PC-9 (cell line): ENCODE results near the gene BMI1. TPM values are rescaled to one million over a fixed set of nuclear protein-coding genes. Genes with fewer than 3 reads are reported as not detected.

Experiments
- BruUV-seq: library from RNA; stranded (reverse); fragments of 400-500 nt; replicated peaks from 2 replicates; lab custom pipeline; 2021; lab: Mats Ljungman, UMichigan
- CTCF ChIA-PET: fragments of 300-600 bp; sonication (Branson Sonifier 250); formaldehyde crosslinking; loops from one replicate; lab custom pipeline; 2022; ENCODE audit warnings: antibody characterized with exemption; lab: Charles Lee
- POLR2A ChIA-PET: fragments of 300-600 bp; sonication (Branson Sonifier 250); formaldehyde crosslinking; loops from one replicate; lab custom pipeline; 2022; ENCODE audit warnings: antibody characterized with exemption; ENCODE audit not compliant: unreplicated experiment; lab: Charles Lee
- DNase-seq, 2 experiments: peaks; one replicate each; pipeline versions ENCODE4 v3.0.0 to v3.0.0-alpha.2; 2015 to 2022; ENCODE audit warnings: mixed read lengths in 1 of 2
- H2AFZ ChIP-seq: fragments of 200-600 bp; sonication (generic); 2 replicates; pipeline ENCODE4 v1.8.1; 2017; ENCODE audit warnings: antibody characterized with exemption
- H3F3A ChIP-seq: fragments of 200-600 bp; sonication (generic); 2 replicates; pipeline ENCODE4 v1.8.1; 2017; ENCODE audit warnings: antibody characterized with exemption, mild to moderate bottlenecking, low read depth; ENCODE audit not compliant: insufficient read depth
- H3K27ac ChIP-seq: fragments of 200-600 bp; sonication (generic); 2 replicates; pipeline ENCODE4 v1.6.1; 2016; ENCODE audit warnings: mixed run types
- H3K27me3 ChIP-seq: fragments of 200-600 bp; sonication (generic); 2 replicates; pipeline ENCODE4 v1.6.1; 2016; ENCODE audit warnings: low read depth, mixed run types; ENCODE audit not compliant: insufficient read depth
- H3K36me3 ChIP-seq: fragments of 200-600 bp; sonication (generic); 2 replicates; pipeline ENCODE4 v1.6.1; 2016; ENCODE audit warnings: low read depth, mixed run types
- H3K4me1 ChIP-seq: fragments of 200-600 bp; sonication (generic); replicated peaks from 2 replicates; pipeline ENCODE4 v1.6.1; 2016; ENCODE audit warnings: mixed run types; ENCODE audit not compliant: insufficient read depth
- H3K4me2 ChIP-seq: fragments of 200-600 bp; sonication (generic); 2 replicates; pipeline ENCODE4 v1.6.1; 2017; ENCODE audit warnings: mixed run types
- H3K4me3 ChIP-seq: fragments of 200-600 bp; sonication (generic); 2 replicates; pipeline ENCODE4 v1.6.1; 2016; ENCODE audit warnings: mixed run types
- H3K79me2 ChIP-seq: fragments of 200-600 bp; sonication (generic); 2 replicates; pipeline ENCODE4 v1.6.1; 2017; ENCODE audit warnings: low read depth, mixed run types
- H3K9me2 ChIP-seq: fragments of 200-600 bp; sonication (generic); 2 replicates; pipeline ENCODE4 v1.8.1; 2017; ENCODE audit warnings: mild to moderate bottlenecking; ENCODE audit not compliant: insufficient read depth
- H3K9me3 ChIP-seq: fragments of 200-600 bp; sonication (generic); 2 replicates; pipeline ENCODE4 v1.8.1; 2016; ENCODE audit warnings: low read depth; ENCODE audit not compliant: insufficient read depth
- H4K20me1 ChIP-seq: fragments of 200-600 bp; sonication (generic); 2 replicates; pipeline ENCODE4 v1.8.1; 2017; ENCODE audit not compliant: insufficient read depth
- EZH2 ChIP-seq: fragments of 200-600 bp; sonication (generic); IDR thresholded peaks from 2 replicates; pipeline ENCODE4 v1.8.0; 2017; ENCODE audit warnings: antibody characterized with exemption, low read depth
- intact Hi-C: fragments of 100-400 bp; cut with micrococcal nuclease; formaldehyde crosslinking; loops from one replicate; pipeline ENCODE4 v1.10.0; 2022; ENCODE audit not compliant: unreplicated experiment
- total RNA-seq: library from RNA; stranded (reverse); gene quantifications from 2 replicates; pipeline ENCODE4 v1.2.3, GENCODE V29; 2021
- TF ChIP-seq, protein P1 (sequence below): fragments of 200-600 bp; sonication (generic); conservative IDR thresholded peaks from 2 replicates; pipeline ENCODE4 v1.6.1; 2017; ENCODE audit warnings: mixed run types, antibody characterized with exemption, mild to moderate bottlenecking, moderate library complexity

BMI1 gene
- total RNA-seq, 1 experiment from 2014 or later, result 48.4 TPM

- CTCF ChIA-PET, result no interaction called here
- H3K4me3 ChIP-seq, result no peak overlapping the region; the same call in 1 of the 2 replicates
- H2AFZ ChIP-seq, result no peak overlapping the region
Measured at GRCh38 chr10:22323538-22324305, 2.8 kb downstream of the BMI1 start.

GRCh38 chr10:22324413-22324812 is 3.5 kb downstream of the BMI1 start:
- H3K27ac ChIP-seq, result no peak overlapping the region
- no peak overlapping the region for H2AFZ ChIP-seq
- intact Hi-C loops, result loop anchor here (5.0 to 10.0 kb wide), 4 partner anchors 358 to 740 kb away; partner anchors contain the start of gene PIP4K2A
- DNase-seq, result no peak
- H3K27me3 ChIP-seq, result peaks cover 16% of the 10 kb centered on the region
- ChIA-PET CTCF (no interaction called here), POLR2A (interaction anchor here (0.6 kb wide), 1 partner anchor 64 kb away, joined by 3 read pairs; no protein-coding TSS in a partner anchor)
- peaks cover 2% of the 10 kb centered on the region; the same call in 1 of the 2 replicates for H3K36me3 ChIP-seq
- 0 out of 2 replicates have a peak, but pooled peaks cover 3% of the 10 kb centered on the region for H3F3A ChIP-seq
- no TSS peak for BruUV-seq
- no peaks in the 10 kb centered on the region for H3K9me2 ChIP-seq
- H3K79me2 ChIP-seq, result peaks cover 40% of the 10 kb centered on the region
- peaks cover 9% of the 10 kb centered on the region for H4K20me1 ChIP-seq
- H3K9me3 ChIP-seq, result no peaks in the 10 kb centered on the region
- peaks cover 34% of the 10 kb centered on the region for H3K4me1 ChIP-seq
- H3K4me3 ChIP-seq, result peak overlapping the region; percentile 79
- TF ChIP-seq, protein P1, sequence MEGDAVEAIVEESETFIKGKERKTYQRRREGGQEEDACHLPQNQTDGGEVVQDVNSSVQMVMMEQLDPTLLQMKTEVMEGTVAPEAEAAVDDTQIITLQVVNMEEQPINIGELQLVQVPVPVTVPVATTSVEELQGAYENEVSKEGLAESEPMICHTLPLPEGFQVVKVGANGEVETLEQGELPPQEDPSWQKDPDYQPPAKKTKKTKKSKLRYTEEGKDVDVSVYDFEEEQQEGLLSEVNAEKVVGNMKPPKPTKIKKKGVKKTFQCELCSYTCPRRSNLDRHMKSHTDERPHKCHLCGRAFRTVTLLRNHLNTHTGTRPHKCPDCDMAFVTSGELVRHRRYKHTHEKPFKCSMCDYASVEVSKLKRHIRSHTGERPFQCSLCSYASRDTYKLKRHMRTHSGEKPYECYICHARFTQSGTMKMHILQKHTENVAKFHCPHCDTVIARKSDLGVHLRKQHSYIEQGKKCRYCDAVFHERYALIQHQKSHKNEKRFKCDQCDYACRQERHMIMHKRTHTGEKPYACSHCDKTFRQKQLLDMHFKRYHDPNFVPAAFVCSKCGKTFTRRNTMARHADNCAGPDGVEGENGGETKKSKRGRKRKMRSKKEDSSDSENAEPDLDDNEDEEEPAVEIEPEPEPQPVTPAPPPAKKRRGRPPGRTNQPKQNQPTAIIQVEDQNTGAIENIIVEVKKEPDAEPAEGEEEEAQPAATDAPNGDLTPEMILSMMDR, result no peak
- TF ChIP-seq EZH2, result no peak
- peak overlapping the region; percentile 90 for H3K4me2 ChIP-seq

More at GRCh38 chr10:22323538-22324305, 2.8 kb downstream of the BMI1 start:
- Histone ChIP-seq H3F3A (0 out of 2 replicates have a peak, but pooled peaks cover 3% of the 10 kb centered on the region), H3K9me2 (no peaks in the 10 kb centered on the region), H3K9me3 (no peaks in the 10 kb centered on the region), H3K4me2 (peak overlapping the region; percentile 90; the same call in 1 of the 2 replicates), H4K20me1 (peaks cover 9% of the 10 kb centered on the region), H3K27me3 (peaks cover 16% of the 10 kb centered on the region), H3K79me2 (peaks cover 40% of the 10 kb centered on the region), H3K4me1 (peaks cover 34% of the 10 kb centered on the region), H3K36me3 (no peaks in the 10 kb centered on the region), H3K27ac (no peak overlapping the region)
- POLR2A ChIA-PET, result interaction anchor here (0.6 kb wide), 1 partner anchor 63 kb away, joined by 3 read pairs; no protein-coding TSS in a partner anchor
- no peak for TF ChIP-seq EZH2
- TF ChIP-seq, protein P1, result no peak
- intact Hi-C loops, result loop anchor here (5.0 to 10.0 kb wide), 4 partner anchors 359 to 741 kb away; partner anchors contain the start of gene PIP4K2A
- no peak for DNase-seq
- no TSS peak for BruUV-seq

GRCh38 chr10:22324893-22325271 is 4.0 kb downstream of the BMI1 start:
- no peak overlapping the region for H3K27ac ChIP-seq
- DNase-seq, result no peak
- H3K36me3 ChIP-seq, result peaks cover 7% of the 10 kb centered on the region; the same call in 1 of the 2 replicates
- peak overlapping the region; percentile 90 for H3K4me2 ChIP-seq
- H3K4me3 ChIP-seq, result peak overlapping the region; percentile 79
- H3K27me3 ChIP-seq, result peaks cover 16% of the 10 kb centered on the region
- no peak for TF ChIP-seq EZH2
- TF ChIP-seq, protein P1, result no peak
- BruUV-seq, result TSS peak; percentile 21
- H3K79me2 ChIP-seq, result peaks cover 40% of the 10 kb centered on the region
- peak overlapping the region; percentile 81 for H2AFZ ChIP-seq
- H3K4me1 ChIP-seq, result peaks cover 29% of the 10 kb centered on the region
- H3K9me2 ChIP-seq, result no peaks in the 10 kb centered on the region
- POLR2A ChIA-PET, result no interaction called here
- peaks cover 9% of the 10 kb centered on the region for H4K20me1 ChIP-seq
- H3F3A ChIP-seq, result 0 out of 2 replicates have a peak, but pooled peaks cover 3% of the 10 kb centered on the region
- CTCF ChIA-PET, result no interaction called here
- intact Hi-C loops, result loop anchor here (5.0 to 10.0 kb wide), 4 partner anchors 357 to 740 kb away; partner anchors contain the start of gene PIP4K2A
- no peaks in the 10 kb centered on the region for H3K9me3 ChIP-seq
